OCI-LY7 (cell line): ENCODE results near the gene RBM20.

Experiments
- EZH2phosphoT487 ChIP-seq: fragments of 200-600 bp; sonication (generic); IDR thresholded peaks from 2 replicates; pipeline ENCODE4 v1.6.1; 2018; ENCODE audit warnings: low read depth, borderline replicate concordance, mild to moderate bottlenecking, mixed run types, antibody characterized with exemption, low read length, moderate library complexity, mixed read lengths
- TF ChIP-seq, protein P1 (sequence below): fragments of 200-600 bp; sonication (generic); conservative IDR thresholded peaks from 2 replicates; pipeline ENCODE4 v1.5.1; 2014; ENCODE audit warnings: mild to moderate bottlenecking, antibody characterized with exemption, low read length, moderate library complexity, mixed read lengths

DNA sequence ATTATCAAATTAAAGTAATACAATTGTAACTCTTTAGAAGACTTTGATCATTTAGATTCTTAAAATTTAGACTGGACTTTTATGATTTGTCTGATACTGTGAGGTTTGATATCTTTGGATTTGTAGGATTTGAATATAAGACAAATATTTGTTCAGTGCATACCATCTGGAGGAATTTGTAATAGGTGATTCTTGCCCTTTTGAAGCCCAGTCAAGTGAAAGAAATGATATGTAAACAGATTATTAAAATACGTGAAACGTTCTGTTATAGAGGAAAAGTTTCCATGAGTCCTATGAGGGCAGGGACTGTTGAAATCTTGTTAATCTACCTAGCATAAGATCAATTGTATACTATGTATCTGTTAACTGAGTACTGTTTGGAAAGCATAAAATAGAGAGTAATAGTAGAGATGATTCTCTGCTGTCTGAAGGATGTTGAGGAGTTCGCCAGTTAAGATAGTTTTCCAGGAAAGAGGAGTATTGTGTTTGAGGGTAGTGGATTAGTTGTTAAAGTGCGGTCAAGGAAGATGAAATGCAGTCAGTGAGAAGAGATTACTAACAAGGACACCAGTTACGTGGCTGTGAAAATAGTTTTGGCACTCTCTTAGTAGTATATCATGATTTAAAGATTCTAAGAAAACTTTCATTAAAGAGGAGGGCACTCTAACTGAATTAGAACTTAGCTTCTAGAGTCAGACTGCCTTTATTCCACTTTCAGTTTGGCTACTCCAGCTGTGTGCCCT, 242.0 kb downstream of the RBM20 start:
- TF ChIP-seq, protein P1, sequence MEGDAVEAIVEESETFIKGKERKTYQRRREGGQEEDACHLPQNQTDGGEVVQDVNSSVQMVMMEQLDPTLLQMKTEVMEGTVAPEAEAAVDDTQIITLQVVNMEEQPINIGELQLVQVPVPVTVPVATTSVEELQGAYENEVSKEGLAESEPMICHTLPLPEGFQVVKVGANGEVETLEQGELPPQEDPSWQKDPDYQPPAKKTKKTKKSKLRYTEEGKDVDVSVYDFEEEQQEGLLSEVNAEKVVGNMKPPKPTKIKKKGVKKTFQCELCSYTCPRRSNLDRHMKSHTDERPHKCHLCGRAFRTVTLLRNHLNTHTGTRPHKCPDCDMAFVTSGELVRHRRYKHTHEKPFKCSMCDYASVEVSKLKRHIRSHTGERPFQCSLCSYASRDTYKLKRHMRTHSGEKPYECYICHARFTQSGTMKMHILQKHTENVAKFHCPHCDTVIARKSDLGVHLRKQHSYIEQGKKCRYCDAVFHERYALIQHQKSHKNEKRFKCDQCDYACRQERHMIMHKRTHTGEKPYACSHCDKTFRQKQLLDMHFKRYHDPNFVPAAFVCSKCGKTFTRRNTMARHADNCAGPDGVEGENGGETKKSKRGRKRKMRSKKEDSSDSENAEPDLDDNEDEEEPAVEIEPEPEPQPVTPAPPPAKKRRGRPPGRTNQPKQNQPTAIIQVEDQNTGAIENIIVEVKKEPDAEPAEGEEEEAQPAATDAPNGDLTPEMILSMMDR = no peak
- TF ChIP-seq EZH2phosphoT487 = no peak
